GM12878 (cell line): ENCODE data around the gene LSM11. TPM values are rescaled to one million over a fixed set of nuclear protein-coding genes. Genes with fewer than 3 reads are reported as not detected.
A peak's percentile ranks its signal among the peaks of the same experiment; 100 is the strongest.

Experiments
- ATAC-seq: fragments of 200-7000 bp; cut with Tn5 transposase; 3 replicates; pipeline ENCODE4 v1.9.1; 2020; ENCODE audit warnings: mild to moderate bottlenecking, moderate library complexity
- BruUV-seq: library from RNA; stranded (reverse); fragments of 400-500 nt; replicated peaks from 2 replicates; lab custom pipeline; 2021; lab: Mats Ljungman, UMichigan
- CTCF ChIA-PET: fragments of 300-600 bp; sonication (Branson Sonifier 250); formaldehyde crosslinking; extraction: SDS; loops from one replicate; lab custom pipeline; 2021; ENCODE audit warnings: inconsistent platforms; lab: Yijun Ruan, JAX
- POLR2A ChIA-PET: fragments of 350-600 bp; formaldehyde crosslinking; extraction: SDS; loops from one replicate; lab custom pipeline; 2021; ENCODE audit warnings: inconsistent platforms; lab: Charles Lee
- RAD21 ChIA-PET: fragments of 300-600 bp; sonication (Branson Sonifier 250); formaldehyde crosslinking; loops from one replicate; lab custom pipeline; 2023; ENCODE audit warnings: antibody characterized with exemption; ENCODE audit not compliant: unreplicated experiment; lab: Charles Lee
- SMC1A ChIA-PET: fragments of 300-600 bp; sonication (Branson Sonifier 250); formaldehyde crosslinking; loops from one replicate; lab custom pipeline; 2023; ENCODE audit not compliant: unreplicated experiment, uncharacterized antibody; lab: Charles Lee
- DNase-seq: peaks from one replicate; pipeline ENCODE4 v3.0.0-alpha.2; 2011; ENCODE audit warnings: low read depth, low spot score
- FAIRE-seq: peaks from 3 replicates; lab custom pipeline; 2011; peaks lifted over from hg19 to GRCh38; lab: Jason Lieb, UNC
- H2AFZ ChIP-seq: 2 replicates; pipeline ENCODE4 v1.6.0; 2011; ENCODE audit warnings: low read depth, low read length, control low read depth; ENCODE audit not compliant: control insufficient read depth
- H3K27ac ChIP-seq: 2 replicates; pipeline ENCODE4 v1.5.1; 2011; ENCODE audit warnings: control low read depth; ENCODE audit not compliant: control insufficient read depth, insufficient read depth
- H3K27me3 ChIP-seq, 2 experiments: replicated peaks in 1 of 2; 2 replicates each; pipeline versions ENCODE4 v1.6.0 to v1.6.1; 2011; ENCODE audit warnings: low read length in 1 of 2; ENCODE audit not compliant: control insufficient read depth in 2 of 2, insufficient read depth in 2 of 2
- H3K36me3 ChIP-seq, 2 experiments: 2 replicates each; pipeline ENCODE4 v1.5.1; 2011; ENCODE audit warnings: low read length in 1 of 2; ENCODE audit not compliant: control insufficient read depth in 2 of 2, insufficient read depth in 2 of 2
- H3K4me1 ChIP-seq: 2 replicates; pipeline ENCODE4 v1.6.1; 2011; ENCODE audit warnings: mild to moderate bottlenecking, low read length, moderate library complexity, mixed read lengths; ENCODE audit not compliant: control insufficient read depth, insufficient read depth
- H3K4me2 ChIP-seq: 2 replicates; pipeline ENCODE4 v1.6.0; 2011; ENCODE audit warnings: control low read depth; ENCODE audit not compliant: control insufficient read depth, insufficient read depth
- H3K4me3 ChIP-seq: fragments of 200-600 bp; sonication (generic); 2 replicates; pipeline ENCODE4 v1.5.1; 2016
- H3K79me2 ChIP-seq: 2 replicates; pipeline ENCODE4 v1.6.0; 2011; ENCODE audit warnings: low read length; ENCODE audit not compliant: control insufficient read depth, insufficient read depth
- H3K9ac ChIP-seq: 2 replicates; pipeline ENCODE4 v1.8.0; 2011; ENCODE audit warnings: low read length, control low read depth, mixed read lengths; ENCODE audit not compliant: control insufficient read depth, insufficient read depth
- H3K9me3 ChIP-seq: replicated peaks from 3 replicates; pipeline ENCODE4 v1.5.1; 2011; ENCODE audit warnings: mild to moderate bottlenecking, low read length; ENCODE audit not compliant: control insufficient read depth, insufficient read depth
- H4K20me1 ChIP-seq: 2 replicates; pipeline ENCODE4 v1.6.0; 2011; ENCODE audit not compliant: control insufficient read depth, insufficient read depth
- EED ChIP-seq: sonication (generic); IDR thresholded peaks from 2 replicates; pipeline ENCODE4 v1.6.1; 2016; ENCODE audit warnings: antibody characterized with exemption, low read depth
- FOS ChIP-seq: IDR thresholded peaks from 3 replicates; pipeline ENCODE4 v1.6.1; 2011; ENCODE audit warnings: borderline replicate concordance; ENCODE audit not compliant: insufficient read length; ENCODE audit errors: extremely low read depth
- NR2C1 ChIP-seq: fragments of 450-650 bp; IDR thresholded peaks from 2 replicates; pipeline ENCODE4 v1.6.1; 2017; ENCODE audit warnings: antibody characterized with exemption, mild to moderate bottlenecking, moderate library complexity
- POLR2AphosphoS2 ChIP-seq: IDR thresholded peaks from 2 replicates; pipeline ENCODE4 v1.6.1; 2011; ENCODE audit warnings: low read depth, mild to moderate bottlenecking, low read length, improper control_type of control experiment, moderate library complexity
- RUNX3 ChIP-seq: IDR thresholded peaks from 2 replicates; pipeline ENCODE4 v1.6.1; 2012; ENCODE audit warnings: low read length, inconsistent platforms
- WGBS: methylation state at CpG from one replicate; pipeline ENCODE4 v1.1.6; 2016; ENCODE audit warnings: low lambda C conversion rate; ENCODE audit not compliant: insufficient replicate concordance, insufficient coverage; ENCODE audit errors: missing lambda C conversion rate; 5-methylcytosine and 5-hydroxymethylcytosine counted together
- in situ Hi-C: fragments of 300-500 bp; cut with MboI; formaldehyde crosslinking; loops from 9 replicates; pipeline ENCODE4 v1.14.3; 2018; ENCODE audit warnings: mixed read lengths
- intact Hi-C: fragments of 100-400 bp; cut with micrococcal nuclease; formaldehyde crosslinking; loops from one replicate; pipeline ENCODE4 v1.14.2; 2022; ENCODE audit not compliant: unreplicated experiment
- polyA plus RNA-seq, 11 experiments: library from polyadenylated mRNA; depleted of rRNA in 4 of 11; unstranded in 6 of 11; stranded (reverse) in 5 of 11; fragments of >200 nt; fragmentation: Nextera tagmentation in 4 of 11; fragmentation: Illumina TruSeq in 1 of 11; extraction: Ambion mirVana in 4 of 11; extraction: Trizol in 1 of 11; gene quantifications; 1 replicate in 1 of 11; 2 replicates in 10 of 11; pipeline versions ENCODE4 v1.2.1 to v1.2.3, GENCODE V29; 2011 to 2016; ENCODE audit warnings: inconsistent platforms in 2 of 11, missing spikeins in 2 of 11, low read depth in 1 of 11
- total RNA-seq, 4 experiments: library from RNA; depleted of rRNA in 3 of 4; stranded (reverse); fragments of >200 nt in 3 of 4; fragmentation: Illumina TruSeq in 1 of 4; extraction: Trizol in 1 of 4; gene quantifications; 2 replicates each; pipeline versions ENCODE4 v1.2.1 to v1.2.3, GENCODE V29; 2013 to 2021
- TF ChIP-seq, protein P1 (sequence below): fragments of 450-650 bp; formaldehyde crosslinking; IDR thresholded peaks from 2 replicates; pipeline ENCODE4 v1.5.0; 2022; ENCODE audit warnings: mild to moderate bottlenecking, missing genetic modification characterization

LSM11 gene
- total and polyA plus RNA-seq, 10 of the 15 experiments (the other 5 are each of a cell fraction or from before 2014, with no cell fraction given) = 0.71 to 8.5 (median 4.2) TPM

DNA sequence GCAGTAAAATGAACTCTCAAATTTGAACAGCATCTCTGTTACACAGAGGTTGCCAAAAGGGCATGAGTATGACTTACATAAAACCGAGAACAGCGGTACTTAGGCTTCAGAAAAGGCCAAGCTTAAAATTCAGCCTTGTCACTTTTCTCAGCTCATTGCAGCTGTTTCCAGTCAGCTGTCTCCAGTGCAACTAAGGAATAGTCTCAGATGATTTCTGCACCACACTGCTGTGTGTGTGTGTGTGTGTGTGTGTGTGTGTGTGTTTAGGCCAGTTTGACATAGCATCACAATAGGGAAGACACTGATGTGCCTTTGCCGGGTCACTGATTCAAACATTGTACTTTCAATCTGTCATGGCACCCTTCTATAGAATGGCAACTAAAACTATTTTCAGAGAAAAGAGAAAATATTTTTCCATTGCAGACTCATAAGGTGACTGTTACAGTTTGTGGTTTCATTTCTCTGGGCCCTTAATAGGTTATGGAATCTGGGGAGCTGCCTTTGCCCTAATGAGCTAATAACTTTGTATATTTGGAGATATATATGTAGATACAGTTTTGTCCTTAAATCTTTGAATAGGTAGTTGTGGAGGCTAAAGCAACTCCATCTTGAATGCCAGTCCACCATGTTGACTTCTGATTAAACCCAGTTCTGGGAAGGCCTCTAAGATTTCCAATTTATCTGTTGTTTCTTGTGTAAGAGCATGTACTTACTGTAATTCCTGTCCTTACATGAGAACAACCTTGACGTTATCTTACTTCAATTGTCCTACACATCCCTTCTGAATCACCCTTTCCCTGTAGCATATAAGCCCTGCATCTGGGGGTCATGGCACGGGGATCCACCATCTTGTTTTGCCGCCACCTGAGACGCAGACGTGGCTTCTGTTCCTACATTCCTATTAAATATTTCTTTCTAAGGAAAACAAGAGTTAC lies 4.5 kb downstream of the LSM11 start:
- H2AFZ ChIP-seq = no peak overlapping the region
- H3K4me1 ChIP-seq = peaks cover 9% of the 10 kb centered on the region; the same call in 1 of the 2 replicates
- no peak overlapping the region for H3K4me3 ChIP-seq
- POLR2A ChIA-PET = no interaction called here
- DNase-seq (no peak), FAIRE-seq (no peak), ATAC-seq (peak; percentile 19)
- CTCF ChIA-PET = interaction anchor here (1.0 to 8.0 kb wide), 7 partner anchors 9 to 317 kb away, joined by 3 to 95 read pairs (median 9); partner anchors contain the start of genes C5orf52 and NIPAL4
- no TSS peak for BruUV-seq
- intact Hi-C loops = loop anchor here (10.0 kb wide), 2 partner anchors 493 to 603 kb away; partner anchors contain the start of gene MED7
- no peak overlapping the region for H3K4me2 ChIP-seq
- SMC1A ChIA-PET = interaction anchor here (0.8 to 2.0 kb wide), 9 partner anchors 56 to 1606 kb away, joined by 3 to 6 read pairs (median 3); no protein-coding TSS in a partner anchor
- TF ChIP-seq RUNX3 = peak; percentile 52
- no peak for TF ChIP-seq NR2C1
- no peaks in the 10 kb centered on the region for H3K9me3 ChIP-seq
- RAD21 ChIA-PET = interaction anchor here (3.2 kb wide), 1 partner anchor 316 kb away, joined by 9 read pairs; no protein-coding TSS in a partner anchor
- no peaks in the 10 kb centered on the region for H4K20me1 ChIP-seq
- H3K79me2 ChIP-seq = no peaks in the 10 kb centered on the region; the same call in 1 of the 2 replicates
- in situ Hi-C loops = no loop called here
- WGBS = 77% methylated on average over 8 of the region's 8 CpGs
- H3K36me3 ChIP-seq = no peaks in the 10 kb centered on the region
- H3K9ac ChIP-seq = no peak overlapping the region
- H3K27ac ChIP-seq = no peak overlapping the region
- H3K27me3 ChIP-seq = no peaks in the 10 kb centered on the region

GRCh38 chr5:157748760-157749461 lies 5.4 kb downstream of the LSM11 start:
- ATAC-seq (no peak), DNase-seq (no peak), FAIRE-seq (no peak)
- intact Hi-C loops = loop anchor here (10.0 kb wide), 2 partner anchors 494 to 604 kb away; partner anchors contain the start of gene MED7
- Histone ChIP-seq H4K20me1 (no peaks in the 10 kb centered on the region), H3K9ac (no peak overlapping the region), H3K9me3 (no peaks in the 10 kb centered on the region), H3K4me3 (no peak overlapping the region), H2AFZ (no peak overlapping the region), H3K36me3 (peaks cover 0 to under 1% of the 10 kb centered on the region in 2 experiments; a peak in 1 of 4 replicates), H3K4me2 (no peak overlapping the region), H3K4me1 (peaks cover 7% of the 10 kb centered on the region; the same call in 1 of the 2 replicates), H3K27me3 (no peaks in the 10 kb centered on the region), H3K79me2 (no peaks in the 10 kb centered on the region; the same call in 1 of the 2 replicates), H3K27ac (no peak overlapping the region)
- SMC1A ChIA-PET = interaction anchor here (0.6 to 2.0 kb wide), 2 partner anchors 423 to 1250 kb away, joined by 3 to 6 read pairs; no protein-coding TSS in a partner anchor
- WGBS = 95% methylated on average over 4 of the region's 4 CpGs
- CTCF ChIA-PET = interaction anchor here (0.6 to 3.3 kb wide), 4 partner anchors 10 to 1383 kb away, joined by 3 to 19 read pairs (median 10); no protein-coding TSS in a partner anchor
- in situ Hi-C loops = no loop called here
- RAD21 ChIA-PET = no interaction called here
- no TSS peak for BruUV-seq
- POLR2A ChIA-PET = no interaction called here
- TF ChIP-seq, protein P1, sequence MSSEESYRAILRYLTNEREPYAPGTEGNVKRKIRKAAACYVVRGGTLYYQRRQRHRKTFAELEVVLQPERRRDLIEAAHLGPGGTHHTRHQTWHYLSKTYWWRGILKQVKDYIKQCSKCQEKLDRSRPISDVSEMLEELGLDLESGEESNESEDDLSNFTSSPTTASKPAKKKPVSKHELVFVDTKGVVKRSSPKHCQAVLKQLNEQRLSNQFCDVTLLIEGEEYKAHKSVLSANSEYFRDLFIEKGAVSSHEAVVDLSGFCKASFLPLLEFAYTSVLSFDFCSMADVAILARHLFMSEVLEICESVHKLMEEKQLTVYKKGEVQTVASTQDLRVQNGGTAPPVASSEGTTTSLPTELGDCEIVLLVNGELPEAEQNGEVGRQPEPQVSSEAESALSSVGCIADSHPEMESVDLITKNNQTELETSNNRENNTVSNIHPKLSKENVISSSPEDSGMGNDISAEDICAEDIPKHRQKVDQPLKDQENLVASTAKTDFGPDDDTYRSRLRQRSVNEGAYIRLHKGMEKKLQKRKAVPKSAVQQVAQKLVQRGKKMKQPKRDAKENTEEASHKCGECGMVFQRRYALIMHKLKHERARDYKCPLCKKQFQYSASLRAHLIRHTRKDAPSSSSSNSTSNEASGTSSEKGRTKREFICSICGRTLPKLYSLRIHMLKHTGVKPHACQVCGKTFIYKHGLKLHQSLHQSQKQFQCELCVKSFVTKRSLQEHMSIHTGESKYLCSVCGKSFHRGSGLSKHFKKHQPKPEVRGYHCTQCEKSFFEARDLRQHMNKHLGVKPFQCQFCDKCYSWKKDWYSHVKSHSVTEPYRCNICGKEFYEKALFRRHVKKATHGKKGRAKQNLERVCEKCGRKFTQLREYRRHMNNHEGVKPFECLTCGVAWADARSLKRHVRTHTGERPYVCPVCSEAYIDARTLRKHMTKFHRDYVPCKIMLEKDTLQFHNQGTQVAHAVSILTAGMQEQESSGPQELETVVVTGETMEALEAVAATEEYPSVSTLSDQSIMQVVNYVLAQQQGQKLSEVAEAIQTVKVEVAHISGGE (CRISPR knock-in tag) = no peak
- TF ChIP-seq EED = no peak
- no peak for TF ChIP-seq POLR2AphosphoS2
- no peak for TF ChIP-seq FOS
